8988T (cell line): ENCODE data around the gene DNAJC5.

Experiments used
- DNase-seq: peaks from one replicate; pipeline ENCODE4 v3.0.0; 2011

DNAJC5 gene

GRCh38 chr20:63885264-63886053 lies 9.5 kb upstream of the DNAJC5 start:
- DNase-seq: no peak

GRCh38 chr20:63886054-63886419 lies 8.9 kb upstream of the DNAJC5 start:
- no peak for DNase-seq

- no peak for DNase-seq
Measured at GRCh38 chr20:63886921-63887320, 8.0 kb upstream of the DNAJC5 start.

- DNase-seq: no peak
Measured at GRCh38 chr20:63889241-63890200, 5.4 kb upstream of the DNAJC5 start.

GRCh38 chr20:63890201-63890576 lies 4.7 kb upstream of the DNAJC5 start:
- no peak for DNase-seq

- DNase-seq: no peak
Measured at GRCh38 chr20:63890616-63891015, 4.3 kb upstream of the DNAJC5 start.

- DNase-seq: no peak
Measured at GRCh38 chr20:63891061-63892002, 3.6 kb upstream of the DNAJC5 start.

- DNase-seq: no peak
Measured at GRCh38 chr20:63892402-63892801, 2.5 kb upstream of the DNAJC5 start.

GRCh38 chr20:63893999-63894357 lies 948 bp upstream of the DNAJC5 start:
- DNase-seq: no peak

- peak; percentile 31 for DNase-seq
Measured at GRCh38 chr20:63895202-63895951, 451 bp downstream of the DNAJC5 start.

- DNase-seq: peak; percentile 6
Measured at GRCh38 chr20:63895952-63896263, 982 bp downstream of the DNAJC5 start.

- DNase-seq: peak; percentile 58
Measured at GRCh38 chr20:63896264-63897105, 1.6 kb downstream of the DNAJC5 start.

GRCh38 chr20:63897978-63898561 lies 3.1 kb downstream of the DNAJC5 start:
- peak; percentile 3 for DNase-seq

- peak; percentile 8 for DNase-seq
Measured at GRCh38 chr20:63898882-63899558, 4.1 kb downstream of the DNAJC5 start.

- peak; percentile 1 for DNase-seq
Measured at GRCh38 chr20:63900413-63900812, 5.5 kb downstream of the DNAJC5 start.

- no peak for DNase-seq
Measured at GRCh38 chr20:63903796-63904561, 9.1 kb downstream of the DNAJC5 start.

GRCh38 chr20:63908008-63908682 lies 13.2 kb downstream of the DNAJC5 start:
- DNase-seq: no peak

GRCh38 chr20:63911176-63911575 lies 16.2 kb downstream of the DNAJC5 start:
- peak; percentile 21 for DNase-seq

- no peak for DNase-seq
Measured at GRCh38 chr20:63913768-63914167, 18.8 kb downstream of the DNAJC5 start.
